NCI-H1930 (cell line): ENCODE results near the gene PIGV.
"Not testable (repeated sequence)": the region's sequence is repeated elsewhere in the genome, so short reads cannot be mapped to it uniquely, and the experiment has no call there.

Source experiments
- DNase-seq, 2 experiments: peaks; one replicate each; lab custom pipeline; 2025; lab: John Stamatoyannopoulos, UW

Gene PIGV

DNA sequence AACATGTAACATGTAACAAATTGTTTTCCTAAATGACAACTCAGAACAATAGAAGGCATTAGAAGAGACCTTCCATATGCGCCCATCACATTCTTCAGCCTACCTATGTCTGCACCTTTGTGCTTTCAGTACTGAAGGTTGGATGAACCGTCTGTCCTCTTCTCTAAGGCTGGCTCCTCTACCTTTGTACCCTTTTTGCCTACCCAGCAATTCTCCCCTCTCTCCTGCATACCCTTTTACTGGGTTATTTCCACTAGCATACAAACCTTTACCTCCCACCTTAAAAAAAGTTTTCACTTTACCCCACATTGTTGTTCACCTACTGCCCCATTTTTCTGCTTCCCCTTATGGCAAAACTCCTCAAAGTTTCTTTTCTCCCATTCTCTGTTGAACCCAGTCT is 5.2 kb downstream of the PIGV start:
- no peak for DNase-seq

DNA sequence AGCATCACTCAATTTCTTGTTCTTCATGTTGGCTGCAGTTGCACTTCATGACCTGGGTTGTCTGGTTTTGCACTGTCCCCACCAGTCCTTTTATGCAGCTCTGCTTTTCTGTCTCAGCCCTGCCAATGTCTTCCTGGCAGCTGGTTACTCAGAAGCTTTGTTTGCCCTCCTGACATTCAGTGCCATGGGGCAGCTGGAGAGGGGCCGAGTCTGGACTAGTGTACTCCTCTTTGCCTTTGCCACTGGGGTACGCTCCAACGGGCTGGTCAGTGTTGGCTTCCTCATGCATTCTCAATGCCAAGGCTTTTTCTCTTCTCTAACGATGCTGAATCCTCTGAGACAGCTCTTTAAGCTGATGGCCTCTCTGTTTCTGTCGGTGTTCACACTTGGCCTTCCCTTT is 6.6 kb downstream of the PIGV start:
- DNase-seq: no peak

DNA sequence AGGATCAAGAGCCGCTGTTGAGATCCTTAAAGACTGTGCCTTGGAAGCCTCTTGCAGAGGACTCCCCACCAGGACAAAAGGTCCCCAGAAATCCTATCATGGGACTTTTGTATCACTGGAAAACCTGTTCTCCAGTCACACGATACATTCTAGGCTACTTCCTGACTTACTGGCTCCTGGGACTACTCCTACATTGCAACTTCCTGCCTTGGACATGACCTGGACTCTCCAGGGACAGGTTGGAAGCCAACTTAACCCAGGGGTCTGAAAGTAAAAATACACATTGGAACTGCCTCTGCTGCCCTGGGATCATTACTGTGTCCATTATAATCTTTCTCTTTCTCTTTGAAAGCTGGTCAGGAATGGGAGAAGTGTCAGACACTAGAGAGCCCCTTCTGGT is 9.9 kb downstream of the PIGV start:
- DNase-seq: no peak

DNA sequence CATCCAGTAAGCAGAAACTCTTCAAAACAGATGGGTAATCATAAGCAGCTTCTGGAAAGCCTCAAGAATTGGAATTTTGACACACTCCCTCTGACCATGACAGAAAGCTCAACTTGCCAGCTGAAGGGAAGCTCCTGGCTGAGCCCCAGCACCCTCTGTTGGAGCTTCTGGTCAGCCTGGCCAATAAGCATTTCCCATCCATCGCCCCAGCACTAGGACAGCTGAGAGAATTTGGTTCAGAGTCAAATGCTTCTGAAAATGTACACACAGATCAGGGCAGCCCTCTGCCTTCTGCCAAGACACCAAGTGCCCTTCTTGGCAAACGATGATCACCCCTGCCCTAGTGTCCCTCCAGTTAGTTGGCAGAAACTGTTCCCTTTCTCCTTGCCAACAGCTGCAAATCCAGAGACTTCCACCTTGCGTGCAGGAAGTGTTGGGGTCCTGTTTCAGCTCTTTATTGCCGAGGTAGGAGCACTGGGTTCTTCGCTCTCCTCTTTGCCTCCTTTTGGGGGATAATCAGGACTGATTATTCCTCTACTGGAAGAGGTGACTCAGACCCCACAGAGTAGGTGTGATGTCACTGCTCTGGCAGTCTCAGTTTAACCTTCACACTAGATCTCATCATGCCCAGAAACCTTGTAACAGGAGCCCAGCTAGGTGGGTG is 11.9 kb downstream of the PIGV start:
- DNase-seq: no peak

DNA sequence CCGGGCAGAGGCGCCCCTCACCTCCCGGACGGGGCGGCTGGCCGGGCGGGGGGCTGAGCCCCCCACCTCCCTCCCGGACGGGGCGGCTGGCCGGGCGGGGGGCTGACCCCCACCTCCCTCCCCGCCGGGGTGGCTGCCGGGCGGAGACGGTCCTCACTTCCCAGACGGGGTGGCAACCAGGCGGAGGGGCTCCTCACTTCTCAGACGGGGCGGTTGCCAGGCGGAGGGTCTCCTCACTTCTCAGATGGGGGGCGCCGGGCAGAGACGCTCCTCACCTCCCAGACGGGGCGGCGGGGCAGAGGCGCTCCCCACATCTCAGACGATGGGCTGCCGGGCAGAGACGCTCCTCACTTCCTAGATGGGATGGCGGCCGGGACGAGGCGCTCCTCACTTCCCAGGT is 16.2 kb downstream of the PIGV start:
- DNase-seq: not testable (repeated sequence)

DNA sequence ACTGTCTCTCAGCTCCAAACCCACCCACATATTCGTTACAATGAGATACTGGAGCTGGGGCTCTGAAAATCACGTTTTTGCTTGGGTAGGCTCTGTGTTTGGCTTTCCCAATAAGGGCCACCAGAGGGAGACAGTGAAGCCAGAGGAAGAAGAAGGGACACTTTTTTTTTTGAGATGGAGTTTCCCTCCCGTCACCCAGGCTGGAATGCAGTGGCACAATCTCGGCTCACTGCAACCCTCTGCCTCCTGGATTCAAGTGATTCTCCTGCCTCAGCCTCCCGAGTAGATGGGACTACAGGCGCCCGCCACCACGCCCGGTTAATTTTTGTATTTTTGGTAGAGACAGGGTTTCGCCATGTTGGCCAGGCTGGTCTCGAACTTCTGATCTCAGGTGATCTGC is 22.4 kb downstream of the PIGV start:
- peak; percentile 11 to 26 for DNase-seq

DNA sequence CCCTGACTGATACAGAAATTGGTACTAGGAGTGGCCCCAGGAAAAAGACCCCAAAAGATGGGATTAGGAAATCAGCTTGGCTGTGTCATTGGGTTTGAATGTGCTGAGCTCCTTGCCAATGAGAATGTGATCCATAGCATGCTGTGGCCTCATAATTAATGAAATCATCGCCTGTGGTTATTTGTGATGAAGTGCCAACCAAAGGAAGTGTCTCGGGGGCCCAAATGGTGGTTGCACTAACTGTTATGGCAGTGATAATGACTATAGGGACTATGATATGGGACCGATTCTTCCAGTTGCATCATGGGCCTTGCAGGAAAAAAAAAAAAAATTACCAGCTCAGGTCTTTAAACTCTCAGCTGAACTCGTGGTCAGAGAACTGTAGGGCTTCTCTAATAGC is 23.3 kb downstream of the PIGV start:
- no peak for DNase-seq

DNA sequence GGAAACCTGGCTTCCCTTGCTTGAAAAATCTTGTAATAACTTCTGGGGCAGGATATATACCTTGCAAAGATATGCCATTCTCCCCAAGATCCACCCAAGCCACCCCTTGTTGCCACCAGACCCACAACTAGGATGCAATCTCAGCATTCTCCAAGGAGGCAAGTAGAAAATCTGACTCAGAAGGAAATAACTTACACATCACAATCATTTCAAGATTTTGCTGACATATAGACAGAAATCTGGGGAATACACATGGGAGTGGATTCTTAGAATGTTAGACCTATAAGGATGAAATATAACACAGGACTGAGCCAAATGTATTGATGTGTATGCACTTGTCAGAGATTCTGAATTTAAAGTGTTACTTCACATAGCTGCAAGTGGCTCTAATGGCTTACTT is 24.0 kb downstream of the PIGV start:
- DNase-seq: no peak

DNA sequence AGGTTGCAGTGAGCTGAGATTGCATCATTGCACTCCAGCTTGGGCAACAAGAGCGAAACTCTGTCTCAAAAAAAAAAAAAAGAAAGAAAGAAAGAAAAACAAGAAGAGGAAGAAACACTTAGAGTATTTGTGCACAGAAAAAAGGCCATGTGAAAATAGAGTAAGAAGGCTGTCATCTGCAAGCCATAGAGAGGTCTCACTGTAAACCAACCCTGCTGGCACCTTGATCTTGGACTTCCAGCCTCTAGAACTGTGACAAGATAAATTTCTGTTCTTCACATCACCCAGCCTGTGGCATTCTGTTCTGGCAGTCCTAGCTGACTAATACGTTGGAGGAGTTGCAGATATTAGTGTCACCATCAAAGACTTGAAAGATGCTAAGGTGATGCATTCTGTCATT is 26.6 kb downstream of the PIGV start:
- no peak for DNase-seq

DNA sequence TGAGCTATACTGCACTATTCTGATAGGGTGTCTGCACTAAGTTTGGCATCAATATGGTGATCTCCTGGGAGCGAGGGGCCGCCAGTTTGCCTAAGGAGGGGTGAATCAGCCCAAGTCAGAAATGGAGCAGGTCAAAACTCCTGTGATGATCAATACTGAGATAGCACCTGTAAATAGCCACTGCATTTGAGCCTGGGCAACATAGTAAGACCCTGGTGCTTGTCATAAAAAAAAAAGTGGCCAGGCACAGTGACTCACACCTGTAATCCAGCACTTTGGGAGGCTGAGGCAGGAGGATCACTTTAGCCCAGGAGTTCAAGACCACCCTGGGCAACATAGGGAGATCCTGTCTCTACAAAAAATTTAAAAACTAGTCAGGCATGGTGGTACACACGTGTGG is 27.1 kb downstream of the PIGV start:
- DNase-seq: no peak

DNA sequence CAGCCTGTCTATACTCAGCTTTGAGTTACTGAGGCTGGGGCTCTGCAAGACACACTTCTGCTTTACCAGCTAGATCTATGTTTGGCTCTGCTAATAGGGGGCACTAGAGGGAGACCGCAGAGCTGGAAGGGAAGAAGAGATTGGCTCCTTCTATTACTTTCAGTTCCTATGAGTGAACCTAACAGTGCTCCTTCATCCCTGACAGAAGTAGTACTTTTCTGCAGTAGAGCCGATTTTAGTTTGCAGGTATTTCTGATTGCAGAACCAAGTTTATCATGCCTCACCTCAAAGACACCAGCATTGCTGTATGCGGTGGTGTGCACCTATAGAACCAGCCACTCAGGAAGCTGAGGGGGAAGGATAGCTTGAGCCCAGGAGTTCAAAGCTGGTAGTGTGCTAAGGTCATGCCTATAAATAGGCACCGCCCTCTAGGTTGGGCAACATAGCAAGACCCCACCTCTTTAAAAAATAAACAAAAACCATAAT is 33.1 kb downstream of the PIGV start:
- no peak for DNase-seq

DNA sequence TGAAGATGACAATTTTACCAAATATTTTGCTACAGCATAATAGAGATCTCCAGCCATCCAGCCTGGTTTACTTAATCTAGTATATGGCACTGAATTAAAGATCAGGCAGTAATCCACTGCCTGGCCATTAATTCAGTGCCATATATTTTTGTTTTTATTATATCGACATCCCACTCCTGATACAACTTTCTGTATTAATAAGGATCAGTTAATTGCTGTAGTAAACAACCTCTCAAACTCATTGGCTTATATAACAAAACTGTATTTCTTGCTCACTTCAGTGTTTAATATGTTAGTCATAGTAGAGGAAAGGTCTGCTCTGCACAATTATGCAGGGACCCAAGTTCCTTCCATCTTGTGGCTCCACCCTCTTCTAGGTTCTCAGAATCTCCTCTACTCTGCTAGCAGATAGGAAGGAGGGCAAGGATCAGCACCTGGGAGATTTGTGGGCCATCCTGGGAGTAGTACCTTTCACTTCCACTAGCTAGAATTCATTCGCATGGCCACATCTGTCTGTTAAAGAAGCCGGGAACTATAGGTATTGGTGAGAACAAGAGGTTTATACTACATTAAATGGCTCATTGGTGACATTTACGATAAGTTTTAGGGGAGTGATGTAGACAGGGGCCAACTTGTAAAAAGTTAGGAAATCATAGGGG is 35.1 kb downstream of the PIGV start:
- no peak for DNase-seq

DNA sequence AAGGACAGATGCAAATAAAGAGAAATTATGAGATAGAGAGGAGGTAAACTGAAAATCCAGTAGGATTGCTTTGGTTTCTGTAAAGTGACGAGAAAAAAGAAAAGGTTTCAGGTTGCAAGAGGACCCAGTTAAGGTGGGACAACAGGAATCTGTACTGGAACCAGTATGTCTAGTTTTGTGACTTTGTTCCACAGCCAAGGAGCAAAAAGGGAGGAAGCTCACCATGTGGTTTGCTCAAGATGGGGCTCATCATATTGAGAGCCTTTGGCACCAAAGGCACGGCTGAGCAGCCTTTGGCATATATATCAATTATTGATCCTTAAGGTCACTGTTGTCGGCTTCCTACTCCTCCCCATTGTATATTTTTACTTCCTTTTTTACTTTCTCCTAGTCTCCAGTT is 37.0 kb downstream of the PIGV start:
- no peak for DNase-seq

DNA sequence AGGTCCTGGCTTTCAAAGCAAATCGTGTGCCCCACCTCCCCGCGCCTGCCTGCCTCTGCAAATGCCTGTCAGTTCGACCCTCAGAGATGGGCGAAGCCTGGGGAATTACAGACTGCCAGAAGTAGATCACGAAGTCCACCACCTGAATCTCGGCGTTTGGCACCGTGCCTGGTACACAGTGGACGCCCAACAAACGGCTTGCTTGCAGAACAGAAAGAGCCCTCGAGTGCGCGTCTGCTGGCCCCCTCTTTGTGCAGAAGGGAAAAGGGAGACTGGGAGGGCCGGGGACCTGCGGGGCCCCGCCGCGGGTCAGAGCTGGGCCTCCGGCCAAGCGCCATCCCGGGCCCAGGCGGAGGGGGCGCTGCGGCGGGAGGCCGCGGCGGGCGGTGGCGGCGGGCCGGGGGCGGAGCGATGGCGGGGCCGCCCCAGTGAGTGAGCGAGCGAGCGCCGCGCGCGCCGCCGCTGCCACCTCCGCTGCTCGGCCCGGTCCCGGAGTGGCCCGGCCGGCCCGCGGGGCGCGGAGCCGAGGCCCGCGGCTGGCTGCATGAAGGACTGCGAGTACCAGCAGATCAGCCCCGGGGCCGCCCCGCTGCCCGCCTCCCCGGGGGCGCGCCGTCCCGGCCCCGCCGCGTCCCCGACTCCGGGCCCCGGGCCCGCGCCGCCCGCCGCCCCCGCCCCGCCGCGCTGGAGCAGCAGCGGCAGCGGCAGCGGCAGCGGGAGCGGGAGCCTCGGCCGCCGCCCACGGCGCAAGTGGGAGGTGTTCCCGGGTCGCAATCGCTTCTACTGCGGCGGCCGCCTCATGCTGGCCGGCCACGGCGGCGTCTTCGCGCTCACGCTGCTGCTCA is 38.7 kb downstream of the PIGV start, which contains the start of gene ZDHHC18:
Gene ZDHHC18 (plus strand): TSS at position 428 of the 845 bp plus-strand sequence. CDS start 117 bp downstream, at position 545.
- peak; percentile 41 to 60 for DNase-seq

DNA sequence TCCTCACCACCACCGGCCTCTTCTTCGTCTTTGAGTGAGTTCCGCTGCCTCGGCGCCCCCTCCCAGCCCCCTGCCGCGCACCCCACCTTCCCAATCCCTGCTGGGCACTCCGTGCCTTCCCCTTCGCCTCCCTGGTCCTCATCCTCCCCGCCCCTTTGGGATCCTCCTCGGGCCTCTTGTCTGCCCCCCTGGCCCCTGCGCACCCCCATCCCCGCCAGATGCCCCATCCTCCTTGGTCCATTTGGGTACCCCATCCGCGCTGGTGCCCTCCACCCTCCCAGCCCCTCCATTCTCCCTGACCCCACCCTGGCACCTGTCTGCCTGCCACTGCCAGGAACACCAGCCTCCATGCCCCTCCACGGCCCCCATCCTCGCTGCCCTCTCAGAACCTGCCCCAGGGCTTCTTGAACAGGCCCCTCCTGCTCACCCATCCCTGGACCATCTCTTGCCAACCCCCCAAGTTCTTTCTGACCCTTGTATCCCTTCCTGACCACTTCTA is 39.4 kb downstream of the PIGV start:
- DNase-seq: no peak

DNA sequence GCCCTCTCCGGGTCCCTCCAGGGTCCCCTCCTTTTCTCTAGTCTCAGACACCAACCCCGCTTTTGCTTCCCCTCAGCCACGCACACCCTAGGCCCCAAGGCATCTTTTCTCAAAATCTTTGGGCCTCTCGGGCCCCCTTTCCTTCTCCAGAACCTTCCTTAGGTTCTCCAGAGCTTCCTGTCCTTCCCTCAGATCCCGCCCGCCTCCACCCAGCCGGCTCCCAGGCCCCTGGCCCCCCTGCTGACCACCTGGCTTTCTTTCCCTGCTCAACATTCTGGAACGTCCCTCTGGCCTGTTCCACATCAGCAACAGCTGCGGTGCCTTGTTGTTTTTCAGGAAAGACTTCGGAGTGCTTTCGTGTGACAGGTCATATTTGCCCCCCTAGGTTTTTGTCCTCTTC is 39.9 kb downstream of the PIGV start:
- no peak for DNase-seq

DNA sequence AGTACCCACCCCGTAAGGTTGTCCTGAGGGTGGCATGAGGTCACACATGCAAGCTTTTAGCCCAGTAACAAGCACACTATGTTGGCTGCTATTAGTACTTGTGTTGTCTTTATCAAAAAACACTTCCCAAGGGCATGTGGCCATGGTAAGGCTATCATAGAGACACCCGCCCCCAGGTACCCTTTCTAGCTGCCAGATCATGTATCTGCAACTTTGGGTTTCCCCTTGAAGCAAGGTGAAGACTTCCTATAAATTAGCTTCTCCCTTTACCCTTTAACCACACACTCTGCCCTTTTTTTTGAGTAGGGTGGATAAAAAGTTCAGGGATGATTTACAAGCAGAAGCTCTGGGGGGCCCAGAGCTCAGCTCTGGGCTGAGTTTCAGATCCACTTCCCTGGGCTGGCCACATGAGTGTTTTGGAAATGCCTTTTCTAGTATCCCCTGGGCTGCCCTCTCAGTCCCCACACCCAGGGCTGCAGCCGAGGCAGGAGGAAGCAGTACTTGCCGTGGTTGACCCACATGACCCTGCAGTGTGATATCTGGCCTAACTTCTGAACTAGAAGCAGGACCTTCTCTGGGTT is 40.8 kb downstream of the PIGV start:
- DNase-seq: no peak

DNA sequence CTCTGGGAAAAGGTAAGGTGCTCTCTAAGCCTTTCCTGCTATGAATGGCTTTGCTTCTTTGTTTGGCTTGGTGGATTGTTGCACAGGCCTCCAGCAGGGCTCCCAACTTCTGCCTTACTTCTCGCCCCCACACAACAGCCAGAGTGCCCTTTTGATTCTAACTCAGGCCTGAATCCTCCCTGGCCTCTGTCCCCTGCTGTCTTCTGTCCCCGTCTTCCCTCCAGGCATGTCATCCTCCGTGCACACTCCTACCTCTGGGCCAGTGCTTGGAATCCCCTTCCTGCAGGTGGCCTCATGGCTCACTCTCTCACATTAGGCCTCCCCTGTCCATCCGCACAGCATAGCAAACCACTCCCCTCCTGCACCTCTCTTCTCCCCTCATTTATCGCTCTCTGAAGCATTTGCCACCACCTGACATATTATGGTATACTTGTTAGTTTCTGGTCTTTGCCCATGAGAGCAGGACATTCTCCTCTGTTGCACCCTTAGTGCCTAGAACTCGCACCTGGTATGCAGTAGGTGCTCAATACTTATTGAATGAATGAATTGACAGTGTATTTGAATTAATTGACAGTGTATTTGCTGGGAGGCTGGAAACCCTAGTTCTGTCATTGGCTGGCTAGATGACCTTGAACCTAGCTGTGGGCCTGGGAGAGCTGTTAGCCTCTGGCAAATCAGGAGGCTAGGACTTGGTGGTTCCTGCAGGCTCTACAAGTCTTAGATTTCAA is 41.6 kb downstream of the PIGV start:
- DNase-seq: no peak

DNA sequence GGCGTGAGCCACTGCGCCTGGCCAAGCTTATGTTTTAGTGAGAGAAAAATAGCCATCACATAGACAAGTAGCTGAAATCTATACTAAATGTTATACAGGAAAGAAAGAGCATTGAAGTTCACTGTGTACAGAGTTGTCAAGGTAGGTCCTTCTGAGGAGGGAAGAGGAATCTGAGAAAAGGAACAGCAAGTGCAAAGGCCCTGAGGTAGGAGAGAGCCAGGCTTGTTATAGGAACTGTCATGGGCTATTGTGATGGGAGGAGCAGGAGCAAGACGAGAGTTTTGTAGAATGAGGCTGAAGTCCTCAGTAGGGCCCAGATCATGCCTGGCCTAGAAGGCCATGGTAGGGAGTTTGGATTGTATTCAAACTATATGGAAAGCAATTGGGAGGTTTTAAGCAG is 43.3 kb downstream of the PIGV start:
- no peak for DNase-seq

DNA sequence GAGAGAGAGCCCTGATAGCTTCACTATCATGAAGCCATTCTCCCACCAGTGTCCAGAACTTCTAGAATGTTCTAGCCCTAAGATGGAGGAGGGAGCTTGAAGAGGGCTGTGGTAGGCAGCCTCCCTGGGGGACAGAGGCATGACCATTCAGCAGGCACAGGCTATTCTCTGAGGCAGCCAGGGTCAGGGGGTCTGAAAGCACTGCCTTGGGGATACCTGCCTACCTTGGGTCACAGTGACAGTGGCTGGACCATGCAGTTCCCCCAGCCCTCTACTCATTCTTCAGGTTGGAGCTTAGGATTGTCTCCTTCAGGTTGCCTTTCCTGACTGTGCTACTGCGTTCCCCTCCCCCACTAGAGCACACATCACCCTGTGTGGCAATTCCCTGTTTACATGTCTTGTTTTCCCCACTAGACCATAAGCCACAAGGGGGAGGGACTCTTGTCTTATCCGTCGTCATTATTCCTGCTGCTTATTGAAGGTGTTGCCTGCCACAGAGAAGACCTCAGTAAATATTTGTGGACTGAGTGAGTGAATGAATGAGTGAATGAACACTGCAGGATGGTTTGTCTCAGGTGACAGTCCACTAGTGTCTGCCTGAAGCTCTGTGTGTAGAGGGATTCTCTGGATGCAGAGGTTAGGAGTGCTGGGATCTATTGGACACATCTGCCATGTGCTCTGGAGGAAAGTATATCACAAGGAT is 43.9 kb downstream of the PIGV start:
- DNase-seq: no peak
